Measurements from ENCODE around the gene FSTL5.

Gene FSTL5

GRCh38 chr4:161919442-161920220, 244.2 kb downstream of the FSTL5 start:
- H3K27ac ChIP-seq, result no peak overlapping the region
- TF ChIP-seq ZFX (IDR thresholded peaks at IDR 0.05; ENCODE audit: borderline replicate concordance) (no peak), CTCF (IDR thresholded peaks at IDR 0.05) (no peak)

GRCh38 chr4:161916035-161916434, 247.8 kb downstream of the FSTL5 start:
- no peak overlapping the region for H3K27ac ChIP-seq

GRCh38 chr4:161907590-161907955, 256.2 kb downstream of the FSTL5 start:
- H3K27ac ChIP-seq, result no peak overlapping the region
- TF ChIP-seq ZFX (IDR thresholded peaks at IDR 0.05; ENCODE audit: borderline replicate concordance) (no peak), CTCF (IDR thresholded peaks at IDR 0.05) (no peak)

More at GRCh38 chr4:161916035-161916434, 247.8 kb downstream of the FSTL5 start:
- TF ChIP-seq ZFX (IDR thresholded peaks at IDR 0.05; ENCODE audit: borderline replicate concordance) (no peak), CTCF (IDR thresholded peaks at IDR 0.05) (no peak)

- TF ChIP-seq CTCF (IDR thresholded peaks at IDR 0.05) (no peak), ZFX (IDR thresholded peaks at IDR 0.05; ENCODE audit: borderline replicate concordance) (no peak)
- no peak overlapping the region for H3K27ac ChIP-seq
Measured at GRCh38 chr4:161906836-161907589, 256.8 kb downstream of the FSTL5 start.

GRCh38 chr4:161900110-161900509, 263.7 kb downstream of the FSTL5 start:
- TF ChIP-seq ZFX (IDR thresholded peaks at IDR 0.05; ENCODE audit: borderline replicate concordance) (no peak), CTCF (IDR thresholded peaks at IDR 0.05) (no peak)
- no peak overlapping the region for H3K27ac ChIP-seq

- H3K27ac ChIP-seq, result no peak overlapping the region
- TF ChIP-seq CTCF (IDR thresholded peaks at IDR 0.05) (no peak), ZFX (IDR thresholded peaks at IDR 0.05; ENCODE audit: borderline replicate concordance) (no peak)
Measured at GRCh38 chr4:161894493-161895167, 269.2 kb downstream of the FSTL5 start.
